GM19468 (cell line): ENCODE measurements around the gene RHOT2.

Experiments used
- ATAC-seq: cut with Tn5 transposase; IDR thresholded peaks from one replicate; pipeline ENCODE4 v1.9.1; 2021; ENCODE audit warnings: mild to moderate bottlenecking, moderate library complexity, moderate number of reproducible peaks; ENCODE audit not compliant: unreplicated experiment; ENCODE audit errors: extremely low read depth

The RHOT2 gene

DNA sequence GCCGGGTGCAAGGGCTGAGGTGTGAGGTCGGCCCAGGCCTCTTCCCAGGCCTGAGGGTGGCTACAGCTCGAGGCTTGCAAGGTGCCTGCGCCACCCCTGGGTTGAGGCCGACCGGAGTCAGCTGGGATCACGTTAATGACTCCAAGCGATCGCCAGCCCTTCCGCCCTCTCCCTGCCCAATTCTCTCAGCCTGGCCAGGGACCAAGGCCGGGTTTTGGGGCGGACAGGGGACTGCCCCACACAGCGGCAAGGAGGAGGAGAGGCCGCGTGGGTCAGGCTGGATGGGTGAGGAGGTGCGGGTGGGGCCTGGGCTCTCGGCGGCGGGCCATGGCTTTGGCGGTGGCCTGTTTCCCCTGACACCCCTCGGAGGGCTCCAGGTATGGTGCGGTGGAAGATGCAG is 25.4 kb downstream of the RHOT2 start:
- ATAC-seq: no peak

DNA sequence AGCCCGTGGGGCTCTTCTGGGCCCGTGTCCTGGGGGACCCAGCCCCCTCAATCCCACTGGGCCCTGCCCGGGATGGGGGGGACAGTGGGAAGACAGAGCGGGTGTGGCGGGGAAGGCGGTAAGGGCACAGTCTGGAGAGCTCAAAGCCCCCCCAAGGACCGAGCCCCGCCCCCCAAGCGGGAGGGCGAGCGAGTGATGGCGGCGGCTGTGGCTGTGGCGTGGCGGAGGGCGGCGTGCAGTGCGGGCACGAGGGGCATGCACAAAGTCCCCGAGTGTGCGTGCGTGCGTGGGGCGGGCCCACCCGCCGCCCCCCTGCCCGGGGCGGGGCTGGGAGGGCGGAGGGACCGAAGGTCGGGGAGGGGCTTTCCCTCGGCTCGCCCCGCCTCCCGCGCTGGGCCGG is 25.8 kb downstream of the RHOT2 start:
- ATAC-seq: no peak

DNA sequence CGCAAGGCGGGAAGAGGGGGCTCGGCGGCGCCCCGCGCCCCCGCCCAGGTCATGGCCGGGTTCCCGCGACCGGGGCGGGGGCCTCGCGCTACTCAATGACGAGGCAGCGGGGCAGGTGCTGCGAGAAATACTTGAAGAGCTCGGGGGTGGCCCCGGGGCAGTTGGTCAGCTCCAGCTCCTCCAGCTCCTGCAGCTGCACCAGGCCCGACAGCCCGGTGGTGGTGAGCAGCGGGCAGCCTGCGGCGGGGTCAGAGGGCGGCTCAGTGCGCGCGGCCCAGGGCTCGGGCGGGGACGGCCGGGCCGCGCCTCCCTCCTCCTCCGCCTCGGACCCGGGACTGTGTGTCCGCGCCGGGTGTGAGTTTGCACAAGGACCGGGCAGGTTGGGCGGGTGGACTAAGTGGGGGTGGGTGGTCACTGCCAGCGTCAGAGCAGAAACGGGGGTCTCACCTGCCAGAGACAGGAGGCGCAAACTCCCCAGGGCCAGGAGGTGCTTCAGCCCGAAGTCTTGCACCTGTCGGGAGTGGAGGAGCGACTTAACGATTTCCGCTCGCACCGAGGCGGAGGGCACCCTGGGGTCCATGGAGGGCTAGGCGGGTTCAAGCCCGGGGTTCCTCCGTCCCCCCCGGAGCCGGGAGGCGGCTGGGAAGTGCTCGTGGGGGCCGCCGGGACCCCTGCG is 26.4 kb downstream of the RHOT2 start:
- no peak for ATAC-seq

DNA sequence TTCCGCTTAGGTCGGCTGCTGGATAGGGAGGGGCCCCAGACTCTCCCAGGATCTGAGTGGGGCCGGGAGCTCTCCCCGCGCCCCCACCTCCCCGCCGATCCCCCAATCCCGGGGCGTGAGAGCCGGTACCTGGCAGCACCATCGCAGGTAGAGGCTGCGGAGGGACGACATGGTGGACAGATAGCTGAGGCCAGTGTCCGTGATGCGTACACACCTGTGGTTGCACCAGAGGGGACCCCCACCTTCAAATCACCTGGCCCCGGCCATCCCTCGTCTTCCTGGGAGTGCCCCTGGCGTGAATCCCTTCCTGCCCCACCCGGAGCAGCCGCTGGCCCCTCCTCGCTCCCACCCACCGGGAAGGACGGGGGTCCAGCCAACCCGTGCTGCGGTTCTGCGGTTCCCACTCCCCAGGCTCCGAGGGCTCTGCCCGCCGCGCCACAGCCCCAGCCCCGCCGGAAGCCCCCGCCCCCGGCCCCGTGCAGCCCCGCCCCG is 27.0 kb downstream of the RHOT2 start:
- ATAC-seq: no peak

DNA sequence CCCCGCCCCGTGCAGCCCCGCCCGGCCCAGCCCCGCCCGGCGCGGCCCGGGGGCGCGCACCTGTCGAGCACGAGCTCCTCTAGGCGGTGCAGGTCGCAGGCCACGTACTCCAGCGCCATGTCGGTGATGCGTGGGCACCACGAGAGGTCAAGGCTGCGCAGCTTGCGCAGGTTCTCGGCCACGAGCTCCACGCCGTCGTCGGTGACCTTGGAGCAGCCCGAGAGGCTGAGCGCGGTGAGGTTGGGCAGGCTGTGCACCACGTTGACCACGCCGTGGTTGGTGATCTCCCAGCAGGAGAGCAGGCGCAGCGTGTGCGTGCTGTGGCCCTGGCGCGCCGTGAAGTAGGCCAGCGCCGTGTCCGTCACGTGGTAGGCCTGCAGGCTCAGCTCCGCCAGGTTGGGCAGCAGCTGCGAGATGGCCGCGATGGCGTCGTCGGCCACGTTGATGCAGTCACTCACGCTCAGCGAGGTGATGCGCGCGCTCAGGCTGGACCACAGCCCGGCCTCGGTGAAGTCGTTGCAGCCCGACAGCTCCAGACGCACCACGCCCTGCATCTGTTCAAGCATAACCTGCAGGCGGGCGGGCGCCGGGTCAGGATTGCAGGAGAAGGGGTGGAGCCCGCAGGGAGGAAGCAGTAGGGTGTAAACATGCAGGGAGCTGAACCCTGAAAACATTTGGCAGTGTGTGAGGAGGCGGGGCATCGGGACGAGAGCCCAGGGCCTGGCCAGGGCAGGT is 27.6 kb downstream of the RHOT2 start:
- no peak for ATAC-seq

DNA sequence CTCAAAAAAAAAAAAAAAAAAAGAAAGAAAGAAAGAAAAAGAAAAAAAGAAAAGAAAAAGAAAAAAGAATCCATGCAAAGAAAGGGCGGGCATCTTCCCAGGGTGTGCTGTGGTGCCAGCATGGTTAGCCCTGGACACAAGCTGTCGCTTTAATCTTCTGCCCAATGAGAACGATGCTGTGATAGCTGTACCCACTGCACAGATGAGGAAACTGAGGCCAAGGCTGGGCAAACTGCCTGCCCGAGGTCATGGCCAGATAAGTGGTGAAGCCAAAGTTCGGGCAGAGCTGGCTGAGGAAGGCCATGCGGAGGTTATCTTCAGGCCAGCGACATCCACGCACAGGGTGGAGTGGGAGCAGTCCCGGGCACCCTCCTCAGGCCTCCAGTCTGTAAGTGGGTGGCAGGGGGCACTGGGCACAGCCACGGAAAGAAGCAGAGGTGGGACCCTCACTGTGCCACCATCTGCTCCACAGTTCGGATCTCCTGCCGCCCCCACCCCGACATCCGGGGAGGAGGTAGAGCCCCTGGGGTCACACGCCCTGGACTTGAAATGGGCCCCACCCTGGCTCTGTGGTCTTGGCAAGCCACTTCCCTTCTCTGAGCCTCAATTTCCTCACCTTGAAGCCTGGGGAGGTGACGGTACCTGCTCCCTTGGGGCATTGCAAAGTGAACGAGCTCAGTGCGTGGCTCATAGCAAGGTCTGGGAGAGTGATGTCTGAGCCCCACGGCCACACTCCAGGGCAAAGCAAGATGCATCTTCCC is 31.2 kb downstream of the RHOT2 start:
- no peak for ATAC-seq

DNA sequence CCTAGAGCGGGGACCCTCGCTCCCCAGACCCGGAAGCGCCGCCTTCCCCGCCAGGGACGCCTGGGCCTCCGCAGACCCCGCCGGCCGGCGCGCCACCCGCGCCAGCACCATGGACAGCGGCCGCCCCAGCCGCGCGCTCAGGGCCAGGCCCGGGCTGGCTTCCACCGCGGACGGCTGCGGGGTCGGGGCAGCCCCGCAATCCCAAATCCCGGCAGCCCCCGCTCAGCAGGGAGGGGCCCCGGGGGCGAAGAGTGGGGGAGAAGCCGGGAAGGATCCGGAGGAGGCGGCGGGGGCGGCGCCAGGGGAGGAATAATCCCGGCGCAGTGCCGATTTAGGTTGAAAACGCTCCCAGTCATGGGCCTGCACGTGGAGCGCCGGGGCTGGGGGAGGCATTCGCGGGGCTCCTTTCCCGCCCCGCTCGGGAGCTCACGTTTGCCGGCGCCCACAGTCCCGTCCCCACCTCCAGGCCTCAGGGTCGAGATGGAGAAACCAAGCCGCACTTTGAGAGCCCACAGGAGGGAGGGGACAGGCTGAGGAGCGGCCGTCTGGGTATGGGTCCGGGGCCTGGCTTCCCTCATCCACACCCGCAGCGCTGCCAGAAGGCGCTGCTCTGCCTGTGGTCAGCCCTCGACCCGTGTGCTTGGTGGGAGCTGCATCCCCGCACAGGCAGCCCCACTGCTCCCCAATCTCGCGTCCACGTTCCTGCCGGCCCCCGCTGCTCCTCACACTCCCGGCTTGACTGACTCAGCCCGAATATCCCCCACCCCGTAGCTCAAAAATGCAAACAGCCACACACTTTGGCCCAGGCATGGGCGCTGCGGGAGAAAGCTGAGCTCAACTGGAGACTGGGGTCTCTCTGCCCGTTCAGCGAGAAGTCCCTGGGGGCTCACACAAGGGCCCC is 33.0 kb downstream of the RHOT2 start:
- no peak for ATAC-seq

DNA sequence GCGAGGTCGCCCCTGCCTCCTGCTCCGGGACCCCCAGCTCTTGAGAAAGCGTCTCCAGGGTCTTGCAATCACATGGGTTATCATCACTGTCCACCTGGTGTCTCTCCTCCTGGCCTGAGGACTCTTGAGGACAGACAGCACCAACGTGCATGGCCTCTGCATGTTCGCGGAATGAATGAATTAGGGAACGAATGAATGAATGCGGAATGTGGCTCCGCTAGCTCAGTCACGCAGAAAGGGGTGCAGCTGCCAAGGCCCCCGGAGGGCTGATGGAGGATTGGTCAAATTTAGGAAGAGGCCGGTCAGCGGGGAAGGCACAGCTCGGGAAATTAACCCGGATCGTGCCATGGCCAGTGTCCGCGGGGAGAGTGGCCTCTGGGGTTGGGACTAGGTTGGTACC is 34.4 kb downstream of the RHOT2 start:
- no peak for ATAC-seq

DNA sequence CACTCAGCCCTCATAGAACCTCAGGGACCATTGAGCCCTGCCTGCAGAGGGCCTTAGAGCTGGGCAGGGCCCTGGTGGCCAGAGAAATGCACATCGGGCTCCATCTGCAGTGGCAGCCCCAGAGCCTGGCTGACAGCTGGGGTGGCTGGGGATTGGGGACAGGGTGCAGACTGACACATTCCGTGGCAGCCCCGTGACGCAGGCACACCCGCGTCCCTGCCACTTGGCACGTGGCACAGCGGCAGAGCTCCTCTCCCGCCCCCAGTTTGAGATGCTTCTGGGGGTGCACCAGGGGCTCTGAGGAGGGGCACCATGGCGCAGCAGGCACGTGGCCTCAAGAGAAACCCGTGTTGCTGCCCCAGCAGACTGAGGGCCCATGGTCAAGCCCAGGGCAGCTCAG is 35.5 kb downstream of the RHOT2 start:
- no peak for ATAC-seq

DNA sequence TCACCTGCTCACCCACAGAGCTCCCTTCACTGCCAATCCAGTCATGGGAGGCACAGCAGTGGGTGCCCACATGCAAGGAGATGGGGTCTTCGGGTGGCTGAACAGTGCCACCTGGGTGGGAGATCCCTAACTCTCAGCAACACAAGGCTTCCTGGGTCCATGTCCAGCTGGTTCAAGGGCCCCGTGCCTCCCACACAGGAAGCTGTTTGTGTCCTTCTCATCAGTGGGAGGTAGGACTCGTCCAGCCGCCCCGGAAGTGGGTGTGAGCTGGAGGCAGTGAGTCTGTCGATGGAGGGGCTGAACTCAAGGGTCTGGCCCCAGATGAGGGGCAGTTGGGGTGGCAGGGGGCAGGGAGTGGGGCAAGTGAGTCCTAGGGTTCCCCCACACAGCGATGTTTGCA is 36.1 kb downstream of the RHOT2 start:
- ATAC-seq: no peak

DNA sequence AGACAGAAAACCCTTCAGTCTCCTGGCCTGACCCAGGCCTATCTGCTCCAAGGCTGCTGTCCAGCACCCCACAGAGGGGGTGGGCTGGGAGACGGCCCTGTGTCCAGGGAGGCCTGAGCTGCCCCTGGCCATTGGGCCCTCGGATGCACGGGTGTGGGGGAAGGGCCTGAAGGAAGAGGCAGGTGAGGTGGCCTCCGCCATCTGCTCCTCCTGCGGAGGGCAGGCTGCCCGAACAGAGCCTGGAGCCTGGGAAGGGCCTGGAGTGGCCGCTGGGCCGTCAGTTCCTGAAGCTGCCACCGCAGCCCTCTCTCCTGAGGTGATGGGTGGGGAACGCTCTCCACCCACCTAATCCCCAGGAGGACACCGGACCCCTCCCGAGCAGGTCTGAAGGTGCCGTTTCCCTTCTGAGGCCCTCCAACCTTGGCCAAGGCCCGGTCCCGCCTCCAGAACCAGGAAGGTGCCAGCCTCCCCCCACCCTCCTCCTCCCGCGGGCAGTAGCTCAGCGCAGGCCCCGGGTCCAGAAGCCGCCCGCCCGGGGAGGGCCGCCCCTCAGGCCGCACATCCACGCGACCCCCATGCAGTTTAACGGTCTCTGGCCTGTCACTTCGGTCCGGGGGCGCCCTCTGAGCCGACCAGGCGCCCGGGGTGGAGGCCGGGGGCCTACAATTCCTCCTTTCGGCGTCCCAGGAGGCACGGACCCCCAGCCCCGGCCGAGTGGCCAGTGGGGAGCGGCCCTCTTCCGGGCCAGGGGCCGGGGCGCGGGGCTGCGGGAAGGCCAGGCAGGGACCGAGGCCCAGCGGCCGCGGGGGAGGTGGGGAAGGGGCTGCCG is 36.8 kb downstream of the RHOT2 start:
- no peak for ATAC-seq

DNA sequence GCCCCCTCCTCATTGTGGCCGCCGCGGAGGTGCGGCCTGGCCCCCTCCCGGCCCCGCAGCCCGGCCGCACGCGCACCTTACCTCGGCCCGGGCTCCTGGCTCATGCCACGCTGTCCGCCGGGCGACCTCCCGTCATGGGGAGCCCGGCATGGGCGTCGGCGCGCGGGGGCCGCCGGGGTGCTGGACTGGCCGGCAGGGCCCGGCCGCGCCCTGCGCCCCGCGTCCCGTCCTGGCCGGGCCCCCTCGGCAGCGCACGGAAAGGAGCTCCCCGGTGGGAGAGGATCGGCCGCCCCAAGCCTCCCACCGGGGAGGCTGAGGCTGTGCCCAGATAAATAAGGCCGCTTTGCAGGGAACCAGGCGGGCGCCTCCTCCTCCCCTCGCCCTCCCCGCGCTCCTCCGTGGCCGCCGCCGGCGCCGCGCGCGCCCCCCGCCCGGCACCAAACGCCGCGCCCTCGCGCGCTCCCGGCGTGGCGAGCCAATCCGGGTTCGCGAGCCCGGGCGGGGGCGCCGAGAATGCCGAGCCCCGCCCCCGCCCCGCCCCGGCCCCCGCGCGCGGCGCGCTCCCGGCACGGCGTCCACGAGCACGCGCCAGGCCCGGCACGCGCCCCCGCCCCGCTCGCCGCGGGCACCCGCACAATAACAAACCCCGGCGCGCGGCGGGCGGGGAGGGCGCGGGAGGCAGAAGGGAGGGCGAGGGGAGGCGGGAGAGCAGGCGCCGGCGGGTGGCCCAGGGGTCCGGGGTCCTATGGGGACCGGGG is 37.7 kb downstream of the RHOT2 start, which contains the start of gene FBXL16:
FBXL16 (minus strand) TSS at position 371 of the 758 bp plus-strand sequence. CDS start 8,396 bp downstream, outside the sequence.
- ATAC-seq: no peak

DNA sequence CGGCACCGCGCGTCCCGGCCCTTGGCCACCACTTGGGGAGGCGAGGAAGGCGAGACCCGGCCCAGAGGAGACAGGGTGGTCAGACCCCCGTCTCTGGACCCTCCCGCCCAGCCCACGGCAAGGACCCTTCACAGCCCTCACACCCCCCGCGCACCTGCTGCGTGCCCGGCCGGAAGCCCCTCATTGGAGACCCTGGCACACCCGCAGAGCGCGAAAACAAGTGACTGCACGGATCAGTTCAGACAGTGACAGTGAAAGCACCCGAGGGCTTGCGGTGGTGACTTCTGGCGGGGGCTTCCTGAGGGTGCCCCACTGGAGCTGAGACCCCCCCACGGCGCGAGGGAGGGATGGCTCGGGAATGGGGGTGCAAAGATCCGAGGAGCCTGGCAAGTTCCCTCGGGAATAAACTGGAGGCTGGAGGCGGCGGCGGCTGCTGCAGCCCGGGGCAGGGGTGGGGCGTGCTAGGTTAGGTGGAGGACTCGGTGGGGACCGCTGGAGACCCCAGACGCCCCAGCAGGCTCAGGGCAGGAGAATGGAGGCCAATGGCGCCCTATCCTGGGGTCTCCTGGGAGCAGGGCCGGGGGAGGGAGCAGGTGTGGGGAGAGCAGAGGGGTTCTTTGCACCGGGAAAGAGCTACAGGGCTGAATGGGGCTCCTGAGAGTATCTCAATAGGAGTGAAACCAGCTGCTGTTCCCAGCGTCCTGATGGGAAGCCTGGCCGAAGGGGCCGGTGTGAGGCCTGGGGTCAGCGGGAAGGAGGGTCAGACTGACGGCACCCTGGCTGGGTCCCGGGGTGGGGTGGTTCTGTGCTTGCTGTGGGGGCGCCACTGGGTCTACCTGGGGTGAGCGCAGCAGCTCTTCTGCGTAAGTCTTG is 38.5 kb downstream of the RHOT2 start:
- ATAC-seq: no peak

DNA sequence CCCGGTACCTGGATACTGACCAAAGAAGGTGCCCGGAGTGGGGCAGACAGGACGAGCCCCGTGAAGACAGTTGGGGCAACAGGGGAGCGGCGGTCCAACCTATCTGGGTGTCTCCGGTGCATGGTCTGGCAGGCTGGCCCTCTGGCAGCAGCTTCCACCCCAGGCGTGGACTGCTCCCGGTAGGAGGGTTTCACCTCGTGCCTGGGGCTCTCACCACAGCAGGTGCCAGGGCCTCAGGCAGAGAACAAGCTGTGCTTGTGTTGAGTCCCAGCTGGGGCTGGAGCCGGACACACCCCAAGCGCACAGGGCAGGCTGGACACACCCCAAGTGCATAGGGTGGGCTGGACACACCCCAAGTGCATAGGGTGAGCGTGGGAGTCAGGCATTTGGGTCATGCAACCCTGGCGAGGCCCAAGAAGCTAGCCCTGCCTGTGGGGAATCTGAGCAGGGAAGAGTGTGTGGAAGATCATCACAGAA is 39.2 kb downstream of the RHOT2 start:
- ATAC-seq: no peak

DNA sequence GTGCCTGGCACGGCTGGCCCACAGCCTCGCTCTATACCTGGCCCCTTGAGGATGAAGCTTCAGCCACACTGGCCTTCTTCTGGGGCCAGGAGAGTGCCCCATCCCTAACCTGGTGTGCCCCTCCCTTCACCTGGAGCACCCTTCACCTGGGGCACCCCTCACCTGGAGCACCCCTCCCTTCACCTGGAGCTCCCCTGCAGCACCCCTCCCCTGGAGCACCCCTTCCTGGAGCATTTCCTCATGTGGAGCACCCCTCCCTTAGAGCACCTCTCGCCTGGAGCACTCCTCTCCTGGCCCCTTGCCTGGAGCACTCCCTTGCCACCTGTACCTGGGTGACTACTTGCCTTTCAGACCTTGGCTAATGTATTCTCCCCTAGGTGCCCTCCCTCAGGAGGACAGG is 40.1 kb downstream of the RHOT2 start:
- ATAC-seq: no peak

DNA sequence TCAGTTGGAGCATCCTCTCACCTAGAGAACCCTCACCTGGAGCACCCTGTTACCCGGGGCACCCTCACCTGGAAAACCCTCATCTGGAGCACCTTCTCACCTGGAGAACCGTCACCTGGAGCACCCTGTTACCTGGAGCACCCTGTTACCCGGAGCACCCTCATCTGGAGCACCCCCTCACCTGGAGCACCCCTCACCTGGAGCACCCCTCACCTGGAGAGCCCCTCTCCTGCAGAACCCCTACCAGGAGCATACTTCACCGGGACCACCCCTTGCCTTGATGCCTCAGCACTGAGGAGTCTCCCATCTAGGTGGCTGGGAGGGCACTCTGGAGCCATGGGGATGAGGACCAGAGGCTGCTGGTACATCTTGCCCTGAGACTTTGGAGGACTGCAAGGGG is 41.0 kb downstream of the RHOT2 start:
- ATAC-seq: no peak
